Umbilical cord (tissue), 2 donors: Measurements from ENCODE around the gene TRMT2A. TPM values are rescaled to one million over a fixed set of nuclear protein-coding genes. Genes with fewer than 3 reads are reported as not detected.
"Not testable (repeated sequence)": the region's sequence is repeated elsewhere in the genome, so short reads cannot be mapped to it uniquely, and the experiment has no call there.

Source experiments
- DNase-seq: peaks from one replicate; pipeline ENCODE4 v3.0.0-alpha.2; 2015; ENCODE audit warnings: low spot score
- total RNA-seq: library from RNA; depleted of rRNA; stranded (reverse); fragments of >200 nt; gene quantifications from one replicate; pipeline ENCODE4 v1.2.3, GENCODE V29; 2014; ENCODE audit warnings: low replicate concordance; ENCODE audit not compliant: insufficient read depth

TRMT2A gene
- total RNA-seq, 1 donor from 2014 or later, result 30.8 TPM

DNA sequence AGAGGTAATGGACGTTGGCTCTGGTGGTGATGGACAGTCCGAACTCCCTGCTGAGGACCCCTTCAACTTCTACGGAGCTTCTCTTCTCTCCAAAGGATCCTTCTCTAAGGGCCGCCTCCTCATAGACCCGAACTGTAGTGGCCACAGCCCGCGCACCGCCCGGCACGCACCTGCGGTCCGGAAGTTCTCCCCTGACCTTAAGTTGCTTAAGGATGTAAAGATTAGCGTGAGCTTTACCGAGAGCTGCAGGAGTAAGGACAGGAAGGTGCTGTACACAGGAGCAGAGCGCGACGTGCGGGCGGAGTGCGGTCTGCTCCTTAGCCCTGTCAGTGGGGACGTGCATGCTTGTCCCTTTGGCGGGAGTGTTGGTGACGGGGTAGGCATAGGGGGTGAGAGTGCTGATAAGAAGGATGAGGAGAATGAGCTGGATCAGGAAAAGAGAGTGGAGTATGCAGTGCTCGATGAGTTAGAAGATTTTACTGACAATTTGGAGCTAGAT is 30.9 kb downstream of the TRMT2A start:
- DNase-seq, result no peak

DNA sequence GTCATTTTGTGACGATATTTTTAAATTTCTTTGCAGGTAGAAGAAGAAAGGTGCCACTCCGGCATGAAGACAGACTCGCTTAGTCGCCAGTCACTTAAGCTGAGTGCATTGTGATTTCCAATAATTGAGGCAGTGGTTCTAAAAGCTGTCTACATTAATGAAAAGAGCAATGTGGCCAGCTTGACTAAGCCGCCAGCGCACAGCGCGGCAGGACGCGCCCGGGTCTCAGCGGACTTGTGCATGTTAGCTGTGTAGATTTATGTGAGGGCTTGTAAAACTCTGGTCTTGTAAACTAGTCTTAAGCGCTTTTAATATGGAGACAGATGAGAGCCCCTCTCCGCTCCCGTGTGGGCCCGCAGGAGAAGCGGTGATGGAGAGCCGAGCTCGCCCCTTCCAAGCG is 31.4 kb downstream of the TRMT2A start:
- DNase-seq, result no peak

DNA sequence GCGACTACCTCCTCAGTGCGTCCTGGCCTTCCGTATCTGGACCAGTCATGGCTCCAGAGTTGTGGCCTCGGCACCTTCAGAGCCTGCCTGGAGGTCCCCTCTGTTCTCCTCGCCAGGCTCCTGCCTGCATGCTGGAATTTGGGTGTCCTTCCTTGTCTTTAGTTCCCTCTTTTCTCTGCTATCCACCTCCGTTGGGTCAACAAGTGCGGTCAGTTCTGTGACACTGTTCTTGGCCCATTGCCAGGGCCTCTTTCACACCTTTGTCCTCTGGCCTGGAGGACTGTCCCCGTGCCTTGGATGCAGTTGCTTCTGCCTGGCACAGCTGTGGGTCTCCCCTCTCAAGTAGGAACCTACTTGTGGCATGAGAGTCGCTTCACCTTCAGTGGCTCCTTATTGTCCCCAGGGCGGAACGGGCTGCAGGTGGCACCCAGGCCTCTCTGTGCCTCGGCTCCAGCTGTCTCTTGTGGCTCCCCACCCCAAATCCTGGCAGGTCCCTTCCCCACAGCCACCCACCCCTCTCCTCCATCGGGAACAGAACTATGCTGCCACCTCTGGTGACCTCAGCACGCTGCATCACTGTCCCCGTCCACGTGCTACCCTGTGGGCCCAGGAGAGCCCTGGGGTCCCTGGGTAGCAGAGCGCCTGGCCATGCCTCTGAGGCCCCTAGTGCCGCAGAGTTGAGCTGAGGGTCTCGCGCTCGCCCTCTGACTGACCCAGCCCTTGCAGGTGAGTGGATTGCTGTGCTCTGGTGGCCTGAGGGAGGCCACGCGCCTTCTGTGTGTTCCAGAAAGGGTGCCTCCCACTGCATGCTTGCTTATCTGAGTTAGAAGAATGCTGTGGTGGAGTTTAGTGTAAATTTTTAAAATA is 32.2 kb downstream of the TRMT2A start:
- DNase-seq, result no peak

DNA sequence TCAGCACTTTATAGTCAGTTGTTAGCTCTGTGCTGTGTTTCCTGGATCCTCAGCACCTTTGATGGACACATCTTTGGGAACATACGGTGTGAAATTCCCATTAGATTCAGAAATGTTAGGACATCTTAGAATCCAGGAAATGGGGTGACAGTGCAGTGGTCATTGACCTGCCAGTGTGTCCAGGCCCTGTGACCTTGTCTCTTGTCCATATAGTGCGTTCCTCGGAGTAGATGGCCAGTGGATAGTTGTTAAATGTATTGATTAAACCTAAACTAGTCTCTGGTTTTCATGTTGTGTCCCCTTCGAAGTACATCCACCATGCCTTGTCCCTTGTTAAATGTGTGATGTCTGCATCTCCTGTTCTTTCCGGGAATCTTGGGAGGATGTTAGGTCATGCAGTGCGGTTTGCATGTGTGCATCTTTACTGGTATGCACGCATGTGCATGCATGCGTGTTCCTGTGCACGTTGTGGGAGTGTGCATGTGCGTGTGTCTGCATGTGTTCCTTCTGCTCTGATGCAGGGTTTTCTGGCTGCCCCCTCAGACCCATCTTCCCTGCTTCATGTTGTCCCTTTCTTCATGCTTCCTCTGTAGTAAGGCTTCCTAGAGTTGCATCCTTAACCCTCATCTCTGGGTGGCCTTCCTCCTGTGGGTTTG is 33.0 kb downstream of the TRMT2A start:
- DNase-seq, result no peak

DNA sequence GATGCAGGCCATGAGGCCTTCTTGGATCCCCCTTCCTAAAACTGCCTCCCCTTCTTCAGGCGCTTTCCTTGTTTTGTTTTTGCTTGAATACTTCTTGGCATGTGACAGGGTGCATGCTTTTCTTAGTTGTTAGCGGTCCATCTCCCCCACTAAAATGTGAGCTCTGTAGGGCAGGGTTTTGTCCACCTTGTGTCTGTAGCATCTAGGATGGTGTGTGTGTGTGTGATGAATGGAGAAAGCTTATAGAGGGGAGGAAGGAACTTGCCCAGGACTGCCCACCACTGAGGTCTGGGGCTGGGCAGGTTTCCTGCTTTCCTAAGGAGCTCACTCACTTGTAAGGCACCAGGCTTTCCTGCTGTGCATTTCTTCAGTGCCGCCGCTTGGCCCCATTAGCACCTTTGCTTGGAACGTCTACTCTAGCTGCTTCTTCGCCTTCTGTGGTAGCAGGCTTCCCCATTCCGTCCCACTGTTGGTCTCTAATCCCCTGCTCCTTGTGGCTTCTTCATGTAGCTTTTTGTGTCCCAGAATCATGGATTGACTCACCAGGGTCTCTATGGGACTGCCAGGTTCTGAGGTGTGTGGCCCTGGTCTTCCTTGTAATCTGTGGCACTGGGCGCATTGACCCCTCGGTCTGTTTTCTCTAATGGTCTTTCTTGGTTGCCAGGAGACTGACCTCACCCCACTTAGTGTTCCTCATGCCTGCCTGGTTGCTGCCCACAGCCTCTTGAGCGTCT is 33.7 kb downstream of the TRMT2A start:
- DNase-seq, result no peak

DNA sequence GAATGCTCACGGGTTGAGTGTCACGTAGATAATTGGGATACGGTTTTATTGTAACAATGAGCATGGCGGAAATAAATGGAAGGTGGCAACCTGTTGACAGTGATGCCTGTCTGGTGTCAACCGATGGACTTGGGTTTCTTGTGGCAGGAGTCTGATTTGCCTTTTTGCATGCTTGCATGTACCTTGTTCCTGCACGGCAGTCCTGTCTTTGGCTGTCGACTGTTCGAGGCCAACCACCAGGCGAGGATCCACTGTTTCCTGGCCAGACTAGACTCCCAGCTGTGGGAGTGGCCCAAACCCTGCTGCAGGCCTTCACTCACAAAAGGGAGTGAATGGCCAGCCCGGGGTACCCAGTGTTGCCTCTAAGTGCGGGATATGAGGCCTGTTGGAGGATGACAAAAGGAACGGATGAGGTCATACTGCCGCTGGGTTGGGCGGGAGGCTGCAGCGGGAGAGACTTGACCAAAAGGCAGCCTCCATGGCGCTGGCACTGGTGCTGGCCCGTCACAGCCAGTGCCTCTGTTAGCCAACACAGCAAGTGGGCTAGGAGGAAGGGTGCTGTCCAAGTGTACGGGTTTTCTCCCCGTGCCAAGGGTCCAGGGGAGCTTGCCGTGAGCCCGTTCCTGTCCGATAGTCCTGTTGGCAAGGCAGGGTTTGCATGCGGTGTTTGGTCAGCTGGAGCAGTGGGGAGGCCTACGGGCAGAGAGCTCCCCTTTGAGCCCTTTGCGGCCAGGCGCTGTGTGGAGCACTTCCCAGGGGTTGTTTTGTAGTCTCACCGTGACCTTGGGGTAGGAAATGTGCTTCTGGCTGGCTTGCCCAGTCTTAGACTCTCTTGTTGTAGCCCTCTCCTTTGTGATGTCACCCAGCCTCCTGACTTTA is 36.0 kb downstream of the TRMT2A start:
- peak; percentile 57 for DNase-seq

DNA sequence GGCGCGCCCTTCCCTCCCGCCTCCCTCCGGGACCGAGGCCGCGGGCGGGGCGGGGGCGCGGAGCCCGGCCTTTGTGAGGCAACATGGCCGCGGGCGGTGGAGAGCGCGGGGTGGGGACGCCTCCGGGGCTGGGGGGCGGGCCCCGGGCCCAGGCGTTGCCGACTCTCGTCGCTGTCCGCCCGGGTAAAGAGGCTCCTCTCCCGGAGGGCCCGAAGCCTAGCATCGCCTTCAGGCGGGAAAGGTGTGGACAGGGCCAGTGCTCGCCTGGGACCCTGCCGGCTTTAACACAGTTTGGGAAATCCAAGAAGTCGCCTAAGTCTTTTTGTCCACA is 36.6 kb downstream of the TRMT2A start:
- DNase-seq, result peak; percentile 68

DNA sequence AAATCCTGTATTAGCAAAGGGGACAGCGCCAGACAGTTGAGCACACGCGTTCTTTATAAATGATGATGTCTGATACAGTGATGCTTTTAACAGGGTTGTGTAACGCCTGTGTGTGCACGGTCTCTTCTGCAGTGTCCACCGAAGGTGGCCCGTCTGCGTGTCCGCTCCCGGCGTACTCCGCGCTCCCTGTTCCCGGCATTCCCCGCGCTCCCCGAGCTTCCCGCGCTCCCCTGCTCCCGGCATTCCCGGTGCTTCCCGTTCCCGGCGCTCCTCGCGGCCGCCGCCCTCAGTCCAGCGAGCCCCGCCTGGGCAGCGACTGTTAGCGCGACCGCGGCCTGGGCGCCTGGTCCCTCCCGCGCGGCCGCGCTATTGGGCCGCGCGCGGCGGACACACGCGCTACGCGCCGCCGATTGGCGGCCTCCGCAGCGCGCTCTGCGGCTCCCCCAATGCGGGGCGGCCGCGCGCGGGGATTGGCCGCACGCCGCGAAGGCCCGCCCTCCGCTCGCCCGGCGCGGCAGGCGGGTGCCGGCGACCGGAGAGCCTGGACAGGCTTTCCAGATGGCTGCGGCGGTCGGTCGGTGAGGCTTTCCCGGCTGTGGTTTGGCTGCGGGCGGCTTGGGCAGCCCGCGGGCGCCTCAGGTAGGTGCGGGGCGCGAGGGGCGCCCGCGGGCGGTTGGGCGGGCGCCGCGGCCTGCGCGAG is 37.1 kb downstream of the TRMT2A start, which contains the start of gene DGCR8:
DGCR8 (plus strand) TSS at position 497 of the 700 bp plus-strand sequence. CDS start 5,723 bp downstream, outside the sequence.
- peak; percentile 97 for DNase-seq

DNA sequence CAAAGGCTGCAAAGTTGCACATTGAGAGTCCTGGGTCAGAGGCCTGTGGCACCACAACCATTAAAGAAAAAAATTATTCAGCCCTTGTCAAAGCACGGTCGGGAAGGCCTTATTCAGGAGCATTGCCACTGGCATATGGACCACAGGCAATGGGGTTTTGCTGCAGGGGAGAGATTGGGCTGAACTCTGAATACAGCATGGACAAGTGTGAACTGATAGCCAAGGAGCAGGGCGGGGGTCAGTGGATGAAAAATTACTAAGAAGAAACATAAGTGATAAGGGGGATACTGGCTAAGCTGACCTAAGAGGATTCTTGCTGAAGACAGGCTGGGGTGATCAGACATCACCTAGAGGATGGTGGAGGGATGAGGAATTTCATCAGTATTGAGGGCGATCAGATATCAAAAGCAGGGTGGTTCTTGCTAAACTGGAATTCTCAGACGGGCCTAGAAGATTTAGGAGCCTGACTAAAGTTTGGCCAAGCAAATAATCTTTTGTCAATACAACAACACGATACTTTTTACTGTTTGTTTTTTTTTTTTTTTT is 40.3 kb downstream of the TRMT2A start:
- no peak for DNase-seq

DNA sequence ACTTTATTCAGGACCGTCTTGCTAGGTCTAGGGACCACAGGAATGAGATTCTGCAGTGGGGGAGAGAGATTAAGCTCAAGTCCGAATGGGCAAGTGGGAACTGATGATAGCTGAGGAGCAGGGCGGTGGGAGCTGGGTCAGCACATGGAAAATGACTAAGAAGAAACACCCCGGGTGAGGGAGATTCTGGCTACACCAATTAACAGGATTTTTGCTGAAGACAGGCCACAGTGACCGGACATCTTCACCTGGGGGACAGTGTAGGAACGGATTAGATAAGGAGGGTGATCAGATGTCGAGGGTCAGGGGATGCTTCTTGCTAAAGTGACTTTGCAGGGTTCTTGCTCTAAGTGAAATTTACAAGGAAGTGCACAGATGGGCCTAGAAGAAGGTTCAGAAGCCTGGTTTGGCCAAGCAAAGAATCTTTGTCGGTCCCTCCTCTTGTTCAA is 45.5 kb downstream of the TRMT2A start:
- no peak for DNase-seq

DNA sequence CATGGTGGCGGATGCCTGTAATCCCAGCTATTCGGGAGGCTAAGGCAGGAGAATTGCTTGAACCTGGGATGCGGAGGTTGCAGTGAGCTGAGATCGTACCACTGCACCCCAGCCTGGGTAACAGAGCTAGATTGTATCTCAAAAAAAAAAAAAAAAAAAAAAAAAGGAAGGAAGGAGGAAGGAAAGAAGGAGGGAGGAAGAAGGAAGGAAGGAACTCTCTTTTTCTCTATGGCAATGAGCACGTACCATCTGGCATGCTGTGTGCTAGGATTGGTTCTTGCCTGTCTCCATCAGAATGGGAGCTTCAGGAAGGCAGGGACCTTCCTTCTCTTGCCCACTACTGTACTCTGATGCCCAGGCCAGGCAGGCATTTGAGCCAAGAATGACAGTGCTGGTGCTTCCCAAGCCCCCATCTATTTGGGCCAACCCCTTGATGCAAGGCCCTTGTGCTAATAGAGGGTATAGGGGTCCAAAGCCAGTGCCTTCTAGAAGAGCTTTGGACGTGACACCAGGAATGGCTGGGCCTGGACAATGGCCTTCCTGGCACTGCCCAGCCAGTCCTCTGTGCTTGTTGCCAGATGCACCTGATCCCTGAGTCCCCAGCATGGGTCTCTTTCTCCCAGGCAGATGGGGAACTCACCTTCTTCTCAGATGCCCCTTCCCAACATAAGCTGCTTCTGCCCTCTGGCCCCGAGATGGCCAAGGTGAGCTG is 47.5 kb downstream of the TRMT2A start:
- DNase-seq, result no peak

DNA sequence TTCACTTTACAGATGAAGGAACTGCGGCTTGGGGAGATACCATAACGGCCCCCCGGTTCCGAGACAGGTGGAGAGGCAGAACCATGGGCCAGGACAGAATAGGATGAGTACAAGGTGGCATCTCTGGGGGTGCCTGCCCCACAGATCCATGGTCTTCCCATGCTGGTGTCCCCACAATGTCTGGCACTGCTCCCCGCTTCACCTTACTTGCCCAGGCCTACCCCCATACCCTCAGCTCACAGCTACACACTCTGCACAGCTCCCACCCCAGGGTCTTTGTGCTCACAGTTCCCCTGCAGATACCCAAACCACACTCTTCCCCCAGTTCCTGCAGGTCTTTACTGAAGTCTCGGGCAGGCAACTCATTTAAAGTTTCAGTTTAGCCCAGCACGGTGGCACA is 48.4 kb downstream of the TRMT2A start:
- no peak for DNase-seq

DNA sequence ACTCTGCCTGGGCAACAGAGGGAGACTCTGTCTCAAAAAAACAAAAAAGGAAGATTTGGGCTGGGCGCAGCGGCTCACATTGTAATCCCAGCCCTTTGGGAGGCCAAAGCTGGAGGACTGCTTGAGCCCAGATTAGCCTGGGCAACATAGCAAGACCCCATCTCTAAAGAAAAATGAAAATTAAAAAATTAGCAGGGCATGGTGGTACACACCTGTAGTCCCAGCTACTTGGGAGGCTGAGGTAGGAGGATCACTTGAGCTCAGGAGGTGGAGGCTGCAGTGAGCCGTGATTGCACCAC is 49.7 kb downstream of the TRMT2A start:
- DNase-seq, result not testable (repeated sequence)

DNA sequence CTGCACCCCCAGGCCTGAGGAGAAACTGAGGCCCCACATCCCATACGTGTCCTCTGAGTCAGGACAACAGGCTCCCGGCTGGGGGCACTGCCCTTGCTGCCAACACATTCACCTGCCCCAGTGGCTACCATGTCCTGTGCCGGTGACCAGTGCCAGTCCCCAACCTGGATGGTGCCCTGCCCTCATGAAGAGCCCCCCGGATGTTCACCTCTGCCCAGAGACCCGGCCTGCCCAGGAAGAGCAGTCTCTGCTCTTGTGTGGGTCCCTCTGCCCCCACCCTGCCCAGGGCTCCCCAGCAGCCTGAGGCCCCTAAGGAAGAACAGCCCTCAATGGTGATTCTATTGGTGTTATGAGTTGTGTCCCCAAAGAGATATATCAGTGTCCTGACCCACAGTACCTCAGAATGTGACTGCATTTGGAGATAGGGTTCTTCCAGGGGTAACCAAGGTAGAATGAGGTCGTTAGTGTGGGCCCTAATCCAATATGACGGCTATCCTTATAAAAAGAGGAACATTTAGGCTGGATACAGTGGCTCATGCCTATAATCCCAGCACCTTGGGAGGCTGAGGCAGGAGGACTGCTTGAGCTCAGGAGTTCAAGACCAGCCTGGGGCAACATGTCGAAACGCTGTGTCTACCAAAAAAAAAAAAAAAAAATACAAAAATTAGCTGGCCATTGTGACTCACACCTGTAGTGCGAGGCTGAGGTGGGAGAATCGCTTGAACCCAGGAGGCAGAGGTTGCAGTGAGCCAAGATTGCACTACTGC is 50.2 kb downstream of the TRMT2A start:
- DNase-seq, result no peak

DNA sequence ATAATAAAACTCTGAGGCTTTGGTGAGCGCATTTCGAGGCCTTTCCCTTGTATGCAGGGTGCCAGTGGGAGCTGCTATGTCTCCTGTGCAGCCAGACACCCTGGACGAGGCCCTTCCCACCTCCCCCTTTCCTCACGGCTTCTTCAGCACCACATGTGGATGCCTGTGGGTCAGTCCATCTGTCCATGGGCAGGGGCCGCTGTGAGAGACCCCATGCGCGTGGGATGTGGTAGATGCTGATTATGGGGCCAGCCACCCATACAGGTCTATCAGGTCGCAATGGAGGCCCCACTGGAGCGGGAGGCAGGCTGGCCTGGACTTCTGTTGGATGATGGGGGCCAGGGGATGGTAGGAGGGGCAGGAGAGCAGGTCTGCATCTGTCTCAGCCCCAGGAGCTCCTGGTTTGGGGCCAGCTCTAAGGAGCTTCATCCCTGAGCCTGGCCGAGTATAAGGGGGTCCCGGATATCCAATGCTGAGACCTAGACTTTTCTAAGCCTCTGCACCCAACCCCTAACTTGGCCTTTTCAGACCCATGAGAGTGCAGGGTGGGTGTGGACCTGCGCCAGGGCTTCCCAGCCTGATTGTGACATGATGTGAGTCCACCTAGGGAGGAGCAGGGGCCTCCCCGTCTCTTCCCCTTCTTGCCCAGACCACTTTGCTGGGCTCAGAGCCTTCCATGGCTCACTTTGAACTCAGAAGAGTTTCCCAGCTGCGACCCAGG is 51.0 kb downstream of the TRMT2A start:
- DNase-seq, result no peak

DNA sequence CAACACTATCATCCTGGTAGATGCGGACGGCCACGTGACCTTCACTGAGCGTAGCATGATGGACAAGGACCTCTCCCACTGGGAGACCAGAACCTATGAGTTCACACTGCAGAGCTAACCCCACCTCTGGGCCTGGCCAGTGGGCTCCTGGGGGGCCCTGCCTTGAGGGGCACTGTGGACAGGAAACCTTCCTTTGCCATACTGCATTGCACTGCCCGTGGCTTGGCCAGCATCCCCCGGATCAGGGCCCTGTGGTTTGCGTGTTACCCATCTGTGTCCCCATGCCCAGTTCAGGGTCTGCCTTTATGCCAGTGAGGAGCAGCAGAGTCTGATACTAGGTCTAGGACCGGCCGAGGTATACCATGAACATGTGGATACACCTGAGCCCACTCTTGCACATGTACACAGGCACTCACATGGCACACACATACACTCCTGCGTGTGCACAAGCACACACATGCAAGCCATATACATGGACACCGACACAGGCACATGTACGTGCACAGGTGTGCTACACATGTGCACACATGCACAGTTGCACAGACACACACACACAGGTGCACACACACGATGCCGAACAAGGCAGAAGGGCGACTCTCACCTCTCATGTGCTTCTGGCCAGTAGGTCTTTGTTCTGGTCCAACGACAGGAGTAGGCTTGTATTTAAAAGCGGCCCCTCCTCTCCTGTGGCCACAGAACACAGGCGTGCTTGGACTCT is 52.3 kb downstream of the TRMT2A start:
- DNase-seq, result no peak

DNA sequence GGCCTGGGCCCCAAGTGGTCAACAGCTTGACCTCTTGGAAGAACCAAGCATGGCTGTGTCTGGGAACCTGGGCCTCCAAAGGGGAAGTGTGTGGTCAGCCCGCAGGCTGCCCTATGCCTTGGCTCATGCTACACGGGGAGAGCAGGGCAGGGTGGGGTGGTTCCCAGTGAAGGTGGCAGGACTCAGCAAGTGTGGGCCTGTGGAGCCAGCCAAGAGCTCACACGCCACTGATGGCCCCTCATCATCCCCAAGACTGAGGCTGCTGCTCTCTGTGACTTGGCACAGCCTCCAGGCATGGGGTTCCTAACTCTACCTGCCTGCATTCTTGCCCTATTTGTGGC is 52.9 kb downstream of the TRMT2A start:
- DNase-seq, result no peak
